GM11168 (cell line): ENCODE measurements around the gene DRAXIN.

Source experiments
- in situ Hi-C: fragments of 300-500 bp; cut with MboI; formaldehyde crosslinking; loops from one replicate; pipeline ENCODE4 v1.12.0; 2022; ENCODE audit warnings: low sequenced_read_pairs; ENCODE audit not compliant: unreplicated experiment

The DRAXIN gene

GRCh38 chr1:11749203-11749689 lies 57.7 kb downstream of the DRAXIN start:
- in situ Hi-C loops = no loop called here

GRCh38 chr1:11749996-11750395 lies 58.5 kb downstream of the DRAXIN start:
- in situ Hi-C loops = no loop called here

GRCh38 chr1:11751087-11751486 lies 59.6 kb downstream of the DRAXIN start:
- in situ Hi-C loops = no loop called here

GRCh38 chr1:11752359-11753088 lies 61.0 kb downstream of the DRAXIN start:
- in situ Hi-C loops = no loop called here

- in situ Hi-C loops = no loop called here
Observed at GRCh38 chr1:11753555-11754208, 62.2 kb downstream of the DRAXIN start.

GRCh38 chr1:11757047-11757446 lies 65.5 kb downstream of the DRAXIN start:
- in situ Hi-C loops = no loop called here

GRCh38 chr1:11759791-11760190 lies 68.3 kb downstream of the DRAXIN start:
- in situ Hi-C loops = no loop called here

GRCh38 chr1:11761285-11761684 lies 69.8 kb downstream of the DRAXIN start:
- in situ Hi-C loops = no loop called here

GRCh38 chr1:11761988-11762406 lies 70.5 kb downstream of the DRAXIN start, which contains the start of gene C1orf167:
Gene C1orf167 (plus strand): TSS chr1:11762193. CDS start chr1:11764401, 2,208 bp downstream.
- in situ Hi-C loops = no loop called here

- in situ Hi-C loops = no loop called here
Observed at GRCh38 chr1:11764115-11764514, 72.6 kb downstream of the DRAXIN start.

GRCh38 chr1:11764519-11764918 lies 73.0 kb downstream of the DRAXIN start:
- in situ Hi-C loops = no loop called here

- in situ Hi-C loops = no loop called here
Observed at GRCh38 chr1:11765661-11766428, 74.3 kb downstream of the DRAXIN start.

GRCh38 chr1:11766429-11766776 lies 74.9 kb downstream of the DRAXIN start:
- in situ Hi-C loops = no loop called here

- in situ Hi-C loops = no loop called here
Observed at GRCh38 chr1:11767922-11768704, 76.6 kb downstream of the DRAXIN start.

GRCh38 chr1:11768821-11769220 lies 77.3 kb downstream of the DRAXIN start:
- in situ Hi-C loops = no loop called here

GRCh38 chr1:11769274-11769673 lies 77.8 kb downstream of the DRAXIN start:
- in situ Hi-C loops = no loop called here

- in situ Hi-C loops = no loop called here
Observed at GRCh38 chr1:11770011-11770410, 78.5 kb downstream of the DRAXIN start.

- in situ Hi-C loops = no loop called here
Observed at GRCh38 chr1:11771481-11772043, 80.1 kb downstream of the DRAXIN start.

GRCh38 chr1:11772458-11772857 lies 80.9 kb downstream of the DRAXIN start:
- in situ Hi-C loops = no loop called here

- in situ Hi-C loops = no loop called here
Observed at GRCh38 chr1:11774753-11775152, 83.2 kb downstream of the DRAXIN start.
